Hepatocyte (in vitro differentiated cells): ENCODE data around the gene TXNRD2. TPM values are rescaled to one million over a fixed set of nuclear protein-coding genes. Genes with fewer than 3 reads are reported as not detected.
A peak's percentile ranks its signal among the peaks of the same experiment; 100 is the strongest.

Experiments
- DNase-seq: peaks from one replicate; pipeline ENCODE4 v3.0.0-alpha.2; 2016; ENCODE audit warnings: low spot score
- H2AFZ ChIP-seq: fragments of 200-600 bp; sonication (generic); 2 replicates; pipeline ENCODE4 v1.6.0; 2016; ENCODE audit warnings: antibody characterized with exemption, mild to moderate bottlenecking
- H3K27ac ChIP-seq: fragments of 200-600 bp; sonication (generic); 2 replicates; pipeline ENCODE4 v1.5.1; 2016; ENCODE audit warnings: mild to moderate bottlenecking
- H3K27me3 ChIP-seq: fragments of 200-600 bp; sonication (generic); 2 replicates; pipeline ENCODE4 v1.6.1; 2016
- H3K36me3 ChIP-seq: fragments of 200-600 bp; sonication (generic); replicated peaks from 2 replicates; pipeline ENCODE4 v1.5.1; 2016; ENCODE audit warnings: low read depth; ENCODE audit not compliant: insufficient read depth
- H3K4me1 ChIP-seq: fragments of 200-600 bp; sonication (generic); 2 replicates; pipeline ENCODE4 v1.5.1; 2016; ENCODE audit warnings: mild to moderate bottlenecking, moderate library complexity; ENCODE audit not compliant: insufficient read depth
- H3K4me2 ChIP-seq: fragments of 200-600 bp; sonication (generic); 2 replicates; pipeline ENCODE4 v1.6.0; 2016
- H3K4me3 ChIP-seq: fragments of 200-600 bp; sonication (generic); 2 replicates; pipeline ENCODE4 v1.5.1; 2016; ENCODE audit warnings: mild to moderate bottlenecking
- H3K79me2 ChIP-seq: fragments of 200-600 bp; sonication (generic); 2 replicates; pipeline ENCODE4 v1.6.0; 2017; ENCODE audit warnings: mild to moderate bottlenecking
- H3K9me2 ChIP-seq: fragments of 200-600 bp; sonication (generic); replicated peaks from 2 replicates; pipeline ENCODE4 v1.6.0; 2017; ENCODE audit warnings: mild to moderate bottlenecking; ENCODE audit not compliant: insufficient read depth
- H3K9me3 ChIP-seq: fragments of 200-600 bp; sonication (generic); 2 replicates; pipeline ENCODE4 v1.5.1; 2016; ENCODE audit warnings: low read depth, mild to moderate bottlenecking
- H4K20me1 ChIP-seq: fragments of 200-600 bp; sonication (generic); 2 replicates; pipeline ENCODE4 v1.6.0; 2016; ENCODE audit warnings: mild to moderate bottlenecking; ENCODE audit not compliant: insufficient read depth, poor library complexity, severe bottlenecking
- EZH2 ChIP-seq: fragments of 200-600 bp; sonication (generic); IDR thresholded peaks from 2 replicates; pipeline ENCODE4 v1.6.1; 2016; ENCODE audit warnings: antibody characterized with exemption, mild to moderate bottlenecking, borderline replicate concordance
- EZH2phosphoT487 ChIP-seq: fragments of 200-600 bp; sonication (generic); IDR thresholded peaks from one replicate; pipeline ENCODE4 v1.6.1; 2018; ENCODE audit warnings: antibody characterized with exemption, mild to moderate bottlenecking, low read depth, moderate library complexity; ENCODE audit not compliant: unreplicated experiment, severe bottlenecking
- WGBS: methylation state at CpG from one replicate; pipeline ENCODE4 v1.1.6; 2016; ENCODE audit warnings: low lambda C conversion rate; ENCODE audit errors: missing lambda C conversion rate; 5-methylcytosine and 5-hydroxymethylcytosine counted together
- polyA plus RNA-seq: library from polyadenylated mRNA; unstranded; fragments of >200 nt; fragmentation: Nextera tagmentation; extraction: Ambion mirVana; gene quantifications from 2 replicates; pipeline ENCODE4 v1.2.1, GENCODE V29; 2016
- total RNA-seq: library from RNA; depleted of rRNA; stranded (reverse); fragments of >200 nt; gene quantifications from 2 replicates; pipeline ENCODE4 v1.2.3, GENCODE V29; 2014
- TF ChIP-seq, protein P1 (sequence below): fragments of 200-600 bp; sonication (generic); IDR thresholded peaks from 2 replicates; pipeline ENCODE4 v1.5.1; 2016; ENCODE audit warnings: antibody characterized with exemption, mild to moderate bottlenecking; ENCODE audit not compliant: poor library complexity

TXNRD2 gene
- total and polyA plus RNA-seq, 2 experiments from 2014 or later = 0.60 to 2.1 TPM

DNA sequence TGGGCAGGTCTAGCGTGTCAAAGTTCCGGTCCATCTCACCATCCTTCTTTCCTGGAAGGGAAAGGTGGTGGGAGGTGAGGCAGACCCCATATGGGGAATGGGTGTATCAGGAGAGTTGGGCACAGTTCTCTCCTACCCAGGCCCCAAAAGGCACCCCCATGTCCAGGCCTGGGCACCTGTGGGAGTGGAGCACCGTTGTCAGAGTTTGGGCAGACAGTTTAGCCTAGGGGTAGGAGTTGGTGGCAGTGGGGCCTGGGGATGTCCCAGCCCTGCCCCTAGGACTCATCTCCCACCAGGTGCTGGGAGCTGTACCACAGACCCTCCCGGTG lies 34.1 kb upstream of the TXNRD2 start:
- TF ChIP-seq EZH2phosphoT487 (no peak), EZH2 (no peak)
- TF ChIP-seq, protein P1, sequence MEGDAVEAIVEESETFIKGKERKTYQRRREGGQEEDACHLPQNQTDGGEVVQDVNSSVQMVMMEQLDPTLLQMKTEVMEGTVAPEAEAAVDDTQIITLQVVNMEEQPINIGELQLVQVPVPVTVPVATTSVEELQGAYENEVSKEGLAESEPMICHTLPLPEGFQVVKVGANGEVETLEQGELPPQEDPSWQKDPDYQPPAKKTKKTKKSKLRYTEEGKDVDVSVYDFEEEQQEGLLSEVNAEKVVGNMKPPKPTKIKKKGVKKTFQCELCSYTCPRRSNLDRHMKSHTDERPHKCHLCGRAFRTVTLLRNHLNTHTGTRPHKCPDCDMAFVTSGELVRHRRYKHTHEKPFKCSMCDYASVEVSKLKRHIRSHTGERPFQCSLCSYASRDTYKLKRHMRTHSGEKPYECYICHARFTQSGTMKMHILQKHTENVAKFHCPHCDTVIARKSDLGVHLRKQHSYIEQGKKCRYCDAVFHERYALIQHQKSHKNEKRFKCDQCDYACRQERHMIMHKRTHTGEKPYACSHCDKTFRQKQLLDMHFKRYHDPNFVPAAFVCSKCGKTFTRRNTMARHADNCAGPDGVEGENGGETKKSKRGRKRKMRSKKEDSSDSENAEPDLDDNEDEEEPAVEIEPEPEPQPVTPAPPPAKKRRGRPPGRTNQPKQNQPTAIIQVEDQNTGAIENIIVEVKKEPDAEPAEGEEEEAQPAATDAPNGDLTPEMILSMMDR = no peak
- no peaks in the 10 kb centered on the region for H3K27me3 ChIP-seq
- H3K27ac ChIP-seq = no peak overlapping the region
- H3K9me3 ChIP-seq = no peaks in the 10 kb centered on the region
- H4K20me1 ChIP-seq = no peaks in the 10 kb centered on the region
- no peaks in the 10 kb centered on the region for H3K4me1 ChIP-seq
- no peak overlapping the region for H3K4me3 ChIP-seq
- H3K79me2 ChIP-seq = no peaks in the 10 kb centered on the region
- 80% methylated on average over 4 of the region's 4 CpGs for WGBS
- no peaks in the 10 kb centered on the region for H3K36me3 ChIP-seq
- H2AFZ ChIP-seq = no peak overlapping the region
- no peaks in the 10 kb centered on the region for H3K9me2 ChIP-seq
- H3K4me2 ChIP-seq = no peak overlapping the region
- DNase-seq = no peak

- no peak overlapping the region for H3K4me2 ChIP-seq
- no peaks in the 10 kb centered on the region for H3K9me3 ChIP-seq
- no peak overlapping the region for H3K4me3 ChIP-seq
- no peaks in the 10 kb centered on the region for H4K20me1 ChIP-seq
- no peaks in the 10 kb centered on the region for H3K4me1 ChIP-seq
- H3K27me3 ChIP-seq = no peaks in the 10 kb centered on the region
- no peaks in the 10 kb centered on the region for H3K9me2 ChIP-seq
- no peak overlapping the region for H2AFZ ChIP-seq
- TF ChIP-seq EZH2 (no peak), EZH2phosphoT487 (no peak)
- TF ChIP-seq, protein P1 = no peak
- no peak overlapping the region for H3K27ac ChIP-seq
- 91% methylated on average over 13 of the region's 13 CpGs for WGBS
- H3K79me2 ChIP-seq = no peaks in the 10 kb centered on the region
- DNase-seq = no peak
- no peaks in the 10 kb centered on the region for H3K36me3 ChIP-seq
Measured at GRCh38 chr22:19974935-19975706, 33.5 kb upstream of the TXNRD2 start.

DNA sequence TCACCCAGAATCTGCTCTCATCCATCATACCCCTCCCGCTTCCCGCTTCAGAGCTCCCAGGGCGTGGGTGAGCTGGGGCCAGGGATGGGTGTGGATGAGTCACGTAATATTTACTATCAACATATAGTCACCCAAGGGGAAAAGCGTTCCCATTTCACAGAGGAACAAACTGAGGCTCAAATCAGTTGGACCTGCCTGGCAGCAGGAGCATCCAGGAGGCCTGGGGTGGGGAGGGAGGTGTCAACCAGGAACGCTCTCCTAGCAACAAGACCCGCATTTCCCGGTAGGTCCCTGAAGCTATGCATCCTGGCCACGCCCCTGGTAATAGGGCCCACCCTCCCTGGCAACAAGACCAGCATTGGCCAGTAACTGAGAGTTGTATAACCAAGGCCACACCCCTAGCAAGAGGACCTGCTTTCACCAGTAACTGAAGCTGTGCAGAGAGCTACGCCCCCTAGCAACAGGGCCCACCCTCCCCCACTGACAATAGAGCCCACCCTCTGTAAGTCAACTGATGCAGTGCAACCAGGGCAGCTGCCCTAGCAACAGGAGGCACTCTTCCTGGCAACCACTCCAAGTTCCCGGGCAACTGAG lies 32.7 kb upstream of the TXNRD2 start:
- 79% methylated on average over 11 of the region's 11 CpGs for WGBS
- peak; percentile 47 for DNase-seq
- no peaks in the 10 kb centered on the region for H3K9me2 ChIP-seq

More for the DNA sequence above, 32.7 kb upstream of the TXNRD2 start:
- H3K79me2 ChIP-seq = no peaks in the 10 kb centered on the region
- no peak overlapping the region for H3K27ac ChIP-seq
- no peaks in the 10 kb centered on the region for H3K4me1 ChIP-seq
- H3K4me3 ChIP-seq = no peak overlapping the region
- no peak overlapping the region for H3K4me2 ChIP-seq
- no peaks in the 10 kb centered on the region for H3K9me3 ChIP-seq
- no peaks in the 10 kb centered on the region for H4K20me1 ChIP-seq
- TF ChIP-seq EZH2 (no peak), EZH2phosphoT487 (no peak)
- TF ChIP-seq, protein P1 = no peak
- H2AFZ ChIP-seq = no peak overlapping the region
- H3K27me3 ChIP-seq = no peaks in the 10 kb centered on the region
- H3K36me3 ChIP-seq = no peaks in the 10 kb centered on the region
